IPS DF 6.9 (cell line): ENCODE results near the gene TCEAL8.

Source experiments
- DNase-seq: peaks from one replicate; pipeline ENCODE4 v3.0.0-alpha.2; 2013; ENCODE audit warnings: low read depth, low spot score
- H3K27ac ChIP-seq: one replicate; pipeline ENCODE4 v1.5.1; 2013; ENCODE audit warnings: low read length, control low read depth
- H3K27me3 ChIP-seq: 2 replicates; pipeline ENCODE4 v1.6.1; 2013; ENCODE audit warnings: mild to moderate bottlenecking, low read length; ENCODE audit not compliant: control insufficient read depth, insufficient read depth
- H3K36me3 ChIP-seq: 2 replicates; pipeline ENCODE4 v1.6.1; 2013; ENCODE audit warnings: low read length; ENCODE audit not compliant: control insufficient read depth, insufficient read depth
- H3K4me1 ChIP-seq: 2 replicates; pipeline ENCODE4 v1.6.1; 2013; ENCODE audit warnings: low read length; ENCODE audit not compliant: control insufficient read depth, insufficient read depth
- H3K4me3 ChIP-seq: 2 replicates; pipeline ENCODE4 v1.5.1; 2013; ENCODE audit warnings: mild to moderate bottlenecking, low read length
- H3K9me3 ChIP-seq: 2 replicates; pipeline ENCODE4 v1.6.1; 2013; ENCODE audit warnings: low read length, inconsistent platforms; ENCODE audit not compliant: control insufficient read depth, insufficient read depth
- WGBS: extraction: QIAGEN DNeasy Blood & Tissue Kit; methylation state at CpG from one replicate; pipeline ENCODE4 v1.1.7; 2013; ENCODE audit warnings: mixed read lengths, missing lambda C conversion rate; ENCODE audit not compliant: insufficient read length, insufficient coverage; 5-methylcytosine and 5-hydroxymethylcytosine counted together

Gene TCEAL8

GRCh38 chrX:103215425-103215991 is 39.4 kb downstream of the TCEAL8 start:
- Histone ChIP-seq H3K27ac (no peak overlapping the region), H3K36me3 (no peaks in the 10 kb centered on the region), H3K27me3 (no peaks in the 10 kb centered on the region), H3K4me3 (peak overlapping the region; percentile 83; the same call in 1 of the 2 replicates), H3K4me1 (no peaks in the 10 kb centered on the region), H3K9me3 (no peaks in the 10 kb centered on the region)
- WGBS: no CpG with 5 or more reads among the region's 39 CpGs
- peak; percentile 4 for DNase-seq

GRCh38 chrX:103214870-103215424 is 40.0 kb downstream of the TCEAL8 start, which contains the start of gene BEX4:
Gene BEX4, plus strand, starts transcription at chrX:103215108. Its CDS starts 1,046 bp downstream, at chrX:103216154.
- Histone ChIP-seq H3K4me3 (peak within 1 kb of the TSS; percentile 83; the same call in 1 of the 2 replicates), H3K27me3 (no peaks in the 10 kb centered on the region), H3K27ac (no peak within 1 kb of the TSS), H3K4me1 (no peaks in the 10 kb centered on the region), H3K9me3 (no peaks in the 10 kb centered on the region), H3K36me3 (no peaks in the 10 kb centered on the region)
- DNase-seq: peak; percentile 43
- no CpG with 5 or more reads among the region's 45 CpGs for WGBS

- Histone ChIP-seq H3K4me3 (no peak overlapping the region), H3K27me3 (no peaks in the 10 kb centered on the region), H3K9me3 (no peaks in the 10 kb centered on the region), H3K27ac (no peak overlapping the region), H3K36me3 (no peaks in the 10 kb centered on the region), H3K4me1 (no peaks in the 10 kb centered on the region)
- WGBS: no CpG with 5 or more reads among the region's 8 CpGs
- DNase-seq: no peak
Observed at GRCh38 chrX:103212749-103213457, 42.1 kb downstream of the TCEAL8 start.

GRCh38 chrX:103211012-103211715 is 43.8 kb downstream of the TCEAL8 start:
- no peak overlapping the region for H3K4me3 ChIP-seq
- H3K4me1 ChIP-seq: no peaks in the 10 kb centered on the region
- DNase-seq: peak; percentile 11
- no peaks in the 10 kb centered on the region for H3K9me3 ChIP-seq
- no peaks in the 10 kb centered on the region for H3K27me3 ChIP-seq
- no peaks in the 10 kb centered on the region for H3K36me3 ChIP-seq
- no CpG with 5 or more reads among the region's 7 CpGs for WGBS
- H3K27ac ChIP-seq: no peak overlapping the region

- DNase-seq: no peak
- WGBS: no CpG with 5 or more reads among the region's 5 CpGs
Observed at GRCh38 chrX:103210056-103210455, 44.9 kb downstream of the TCEAL8 start.

More at GRCh38 chrX:103210056-103210455, 44.9 kb downstream of the TCEAL8 start:
- Histone ChIP-seq H3K27me3 (no peaks in the 10 kb centered on the region), H3K4me3 (no peak overlapping the region), H3K27ac (no peak overlapping the region), H3K9me3 (no peaks in the 10 kb centered on the region), H3K4me1 (no peaks in the 10 kb centered on the region), H3K36me3 (no peaks in the 10 kb centered on the region)
